DOHH2 (cell line): Measurements from ENCODE around the gene USP9X.
A peak's percentile ranks its signal among the peaks of the same experiment; 100 is the strongest.

Experiments
- H3F3A ChIP-seq: fragments of 200-600 bp; sonication (generic), shearing (Covaris generic); 2 replicates; pipeline ENCODE4 v1.6.0; 2016; ENCODE audit warnings: antibody characterized with exemption, mild to moderate bottlenecking; ENCODE audit not compliant: control insufficient read depth, insufficient read depth
- H3K27ac ChIP-seq: fragments of 200-600 bp; sonication (generic); 2 replicates; pipeline ENCODE4 v1.5.1; 2014; ENCODE audit warnings: low read depth, mild to moderate bottlenecking, low read length, moderate library complexity
- H3K27me3 ChIP-seq: fragments of 200-600 bp; sonication (generic); 2 replicates; pipeline ENCODE4 v1.6.1; 2014; ENCODE audit warnings: mild to moderate bottlenecking, low read length, mixed read lengths; ENCODE audit not compliant: control insufficient read depth
- H3K36me3 ChIP-seq: fragments of 200-600 bp; sonication (generic); 2 replicates; pipeline ENCODE4 v1.6.1; 2014; ENCODE audit warnings: mild to moderate bottlenecking, low read length, moderate library complexity, mixed read lengths; ENCODE audit not compliant: control insufficient read depth
- H3K4me1 ChIP-seq: fragments of 200-600 bp; sonication (generic); 2 replicates; pipeline ENCODE4 v1.6.1; 2014; ENCODE audit warnings: mild to moderate bottlenecking, low read length, mixed read lengths; ENCODE audit not compliant: control insufficient read depth
- H3K4me2 ChIP-seq: fragments of 200-600 bp; sonication (generic); 2 replicates; pipeline ENCODE4 v1.6.0; 2014; ENCODE audit warnings: mild to moderate bottlenecking, low read length, moderate library complexity
- H3K4me3 ChIP-seq: fragments of 200-600 bp; sonication (generic); 2 replicates; pipeline ENCODE4 v1.5.1; 2014; ENCODE audit warnings: mild to moderate bottlenecking, low read length, mixed read lengths
- H3K79me2 ChIP-seq: fragments of 200-600 bp; sonication (generic); 2 replicates; pipeline ENCODE4 v1.6.1; 2014; ENCODE audit warnings: mild to moderate bottlenecking, low read length, mixed read lengths; ENCODE audit not compliant: control insufficient read depth
- H3K9me2 ChIP-seq: fragments of 200-600 bp; sonication (generic); replicated peaks from 2 replicates; pipeline ENCODE4 v1.6.1; 2014; ENCODE audit warnings: mild to moderate bottlenecking, low read length, mixed read lengths; ENCODE audit not compliant: control insufficient read depth
- H3K9me3 ChIP-seq: fragments of 200-600 bp; sonication (generic); 2 replicates; pipeline ENCODE4 v1.6.1; 2014; ENCODE audit warnings: antibody characterized with exemption, low read length, mixed read lengths; ENCODE audit not compliant: control insufficient read depth, insufficient read depth
- H4K20me1 ChIP-seq: fragments of 200-600 bp; sonication (generic); 2 replicates; pipeline ENCODE4 v1.6.0; 2014; ENCODE audit warnings: low read depth, mild to moderate bottlenecking, antibody characterized with exemption, low read length, moderate library complexity; ENCODE audit not compliant: control insufficient read depth, insufficient read depth
- CTCF ChIP-seq: fragments of 200-600 bp; sonication (generic); IDR thresholded peaks from one replicate; pipeline ENCODE4 v1.5.1; 2014; ENCODE audit warnings: antibody characterized with exemption, mild to moderate bottlenecking, low read depth, low read length; ENCODE audit not compliant: poor library complexity, severe bottlenecking
- EZH2phosphoT487 ChIP-seq: fragments of 200-600 bp; sonication (generic); IDR thresholded peaks from 2 replicates; pipeline ENCODE4 v1.6.1; 2017; ENCODE audit warnings: borderline replicate concordance, mild to moderate bottlenecking, antibody characterized with exemption, low read length, moderate library complexity, mixed read lengths

USP9X gene

GRCh38 chrX:41258871-41259270, 173.6 kb downstream of the USP9X start:
- H3K4me3 ChIP-seq, result no peak overlapping the region
- no peak for TF ChIP-seq EZH2phosphoT487
- TF ChIP-seq CTCF, result no peak

GRCh38 chrX:41259516-41259915, 174.3 kb downstream of the USP9X start:
- Histone ChIP-seq H3K79me2 (no peaks in the 10 kb centered on the region), H3K36me3 (no peaks in the 10 kb centered on the region), H3K27ac (no peak overlapping the region), H4K20me1 (no peaks in the 10 kb centered on the region), H3K4me1 (peaks cover 11% of the 10 kb centered on the region), H3K9me3 (no peaks in the 10 kb centered on the region), H3K4me3 (no peak overlapping the region), H3F3A (no peaks in the 10 kb centered on the region), H3K27me3 (no peaks in the 10 kb centered on the region), H3K4me2 (no peak overlapping the region), H3K9me2 (no peaks in the 10 kb centered on the region)
- TF ChIP-seq CTCF (no peak), EZH2phosphoT487 (no peak)

More at GRCh38 chrX:41258871-41259270, 173.6 kb downstream of the USP9X start:
- H3K9me3 ChIP-seq, result no peaks in the 10 kb centered on the region
- no peaks in the 10 kb centered on the region for H3K79me2 ChIP-seq
- peaks cover 11% of the 10 kb centered on the region for H3K4me1 ChIP-seq
- no peaks in the 10 kb centered on the region for H3K36me3 ChIP-seq
- no peaks in the 10 kb centered on the region for H4K20me1 ChIP-seq
- no peak overlapping the region for H3K27ac ChIP-seq
- no peaks in the 10 kb centered on the region for H3F3A ChIP-seq
- H3K9me2 ChIP-seq, result no peaks in the 10 kb centered on the region
- no peak overlapping the region for H3K4me2 ChIP-seq
- H3K27me3 ChIP-seq, result no peaks in the 10 kb centered on the region

- Histone ChIP-seq H3K9me2 (no peaks in the 10 kb centered on the region), H3K27me3 (no peaks in the 10 kb centered on the region), H3F3A (no peaks in the 10 kb centered on the region), H3K4me1 (peaks cover 4% of the 10 kb centered on the region; the same call in 1 of the 2 replicates), H3K27ac (no peak overlapping the region), H3K4me3 (peak overlapping the region; percentile 20; the same call in 1 of the 2 replicates), H3K36me3 (no peaks in the 10 kb centered on the region), H3K79me2 (no peaks in the 10 kb centered on the region), H3K9me3 (no peaks in the 10 kb centered on the region), H4K20me1 (no peaks in the 10 kb centered on the region), H3K4me2 (peak overlapping the region; percentile 35)
- no peak for TF ChIP-seq EZH2phosphoT487
Observed at GRCh38 chrX:41265615-41266014, 180.4 kb downstream of the USP9X start.

- Histone ChIP-seq H3F3A (no peaks in the 10 kb centered on the region), H3K36me3 (no peaks in the 10 kb centered on the region), H3K27me3 (no peaks in the 10 kb centered on the region), H3K4me3 (no peak overlapping the region), H3K9me2 (no peaks in the 10 kb centered on the region), H3K4me2 (no peak overlapping the region), H3K4me1 (peaks cover 18% of the 10 kb centered on the region), H3K79me2 (no peaks in the 10 kb centered on the region), H3K9me3 (no peaks in the 10 kb centered on the region), H3K27ac (no peak overlapping the region), H4K20me1 (no peaks in the 10 kb centered on the region)
- no peak for TF ChIP-seq EZH2phosphoT487
- TF ChIP-seq CTCF, result no peak
Observed at GRCh38 chrX:41273638-41274037, 188.4 kb downstream of the USP9X start.
